ENCODE results near the gene MRGPRF. TPM values are rescaled to one million over a fixed set of nuclear protein-coding genes. Genes with fewer than 3 reads are reported as not detected.

MRGPRF gene
- total RNA-seq, 2 donors from 2014 or later: 4.7 to 7.6 TPM

- Histone ChIP-seq H3K4me3 (no peak overlapping the region), H3K4me1 (no peaks in the 10 kb centered on the region), H3K36me3 (replicated peaks in 1 of 2; ENCODE audit: insufficient read depth in 1 of 2, low read depth in 2 of 2) (no peaks in the 10 kb centered on the region), H3K9me3 (no peaks in the 10 kb centered on the region), H3K27ac (no peak overlapping the region), H3K27me3 (no peaks in the 10 kb centered on the region)
- ATAC-seq (no peak), DNase-seq (no peak)
- intact Hi-C loops (cut with DNase I): no loop called here
- TF ChIP-seq CTCF (IDR thresholded peaks at IDR 0.05) (no peak), POLR2A (IDR thresholded peaks at IDR 0.05) (no peak)
- 55 to 65% methylated on average over 4 of the region's 4 CpGs for WGBS, 2 donors
Measured at GRCh38 chr11:68973219-68973618, 39.8 kb downstream of the MRGPRF start.

GRCh38 chr11:68970921-68971636, 42.0 kb downstream of the MRGPRF start:
- ATAC-seq: no peak
- DNase-seq: no peak
- 67 to 69% methylated on average over 6 to 7 of the region's 8 CpGs for whole genome bisulfite sequencing, 2 donors
- Histone ChIP-seq H3K27ac (no peak overlapping the region), H3K9me3 (no peaks in the 10 kb centered on the region), H3K4me3 (no peak overlapping the region), H3K4me1 (no peaks in the 10 kb centered on the region), H3K36me3 (replicated peaks in 1 of 2; ENCODE audit: insufficient read depth in 1 of 2, low read depth in 2 of 2) (no peaks in the 10 kb centered on the region), H3K27me3 (no peaks in the 10 kb centered on the region)
- intact Hi-C loops (cut with DNase I): no loop called here
- TF ChIP-seq POLR2A (IDR thresholded peaks at IDR 0.05) (no peak), CTCF (IDR thresholded peaks at IDR 0.05) (no peak)

GRCh38 chr11:68969386-68969785, 43.7 kb downstream of the MRGPRF start:
- DNase-seq (no peak), ATAC-seq (no peak)
- no peaks in the 10 kb centered on the region for H3K27me3 ChIP-seq
- intact Hi-C loops (cut with DNase I): no loop called here
- H3K27ac ChIP-seq: no peak overlapping the region
- no peaks in the 10 kb centered on the region for H3K4me1 ChIP-seq
- H3K36me3 ChIP-seq (replicated peaks in 1 of 2; ENCODE audit: insufficient read depth in 1 of 2, low read depth in 2 of 2): no peaks in the 10 kb centered on the region
- no peaks in the 10 kb centered on the region for H3K9me3 ChIP-seq
- 47 to 53% methylated on average over 8 of the region's 8 CpGs for WGBS, 2 donors
- H3K4me3 ChIP-seq: no peak overlapping the region
- no peak for TF ChIP-seq CTCF (IDR thresholded peaks at IDR 0.05)
- no peak for TF ChIP-seq POLR2A (IDR thresholded peaks at IDR 0.05)

GRCh38 chr11:68968306-68969250, 44.5 kb downstream of the MRGPRF start:
- ATAC-seq (no peak), DNase-seq (peak in 1 of 4 donors; percentile 10)
- intact Hi-C loops (cut with DNase I): no loop called here
- no peak overlapping the region for H3K4me3 ChIP-seq
- no peaks in the 10 kb centered on the region for H3K4me1 ChIP-seq
- H3K36me3 ChIP-seq (replicated peaks in 1 of 2; ENCODE audit: insufficient read depth in 1 of 2, low read depth in 2 of 2): no peaks in the 10 kb centered on the region
- WGBS, 2 donors: 60 to 70% methylated on average over 28 to 29 of the region's 29 CpGs
- no peaks in the 10 kb centered on the region for H3K9me3 ChIP-seq
- H3K27ac ChIP-seq: no peak overlapping the region
- TF ChIP-seq POLR2A (IDR thresholded peaks at IDR 0.05): no peak
- no peak for TF ChIP-seq CTCF (IDR thresholded peaks at IDR 0.05)
- no peaks in the 10 kb centered on the region for H3K27me3 ChIP-seq

Data from body of pancreas (tissue), 4 donors.